ENCODE results near the gene AFF3.
A peak's percentile ranks its signal among the peaks of the same experiment; 100 is the strongest.
"Not testable (repeated sequence)": the region's sequence is repeated elsewhere in the genome, so short reads cannot be mapped to it uniquely, and the experiment has no call there.

Gene AFF3

GRCh38 chr2:100176925-100177324 is 34.5 kb upstream of the AFF3 start:
- Mint-ChIP-seq H3K9me3 (no peaks in the 10 kb centered on the region), H3K27ac (no peak overlapping the region), H3K36me3 (ENCODE audit: low read depth) (no peaks in the 10 kb centered on the region), H3K27me3 (ENCODE audit: low read depth) (peaks cover 3% of the 10 kb centered on the region), H3K4me3 (no peak overlapping the region), H3K4me1 (ENCODE audit: low read depth) (no peaks in the 10 kb centered on the region)
- no peak for DNase-seq (ENCODE audit: low spot score)

GRCh38 chr2:100174026-100174431 is 31.6 kb upstream of the AFF3 start:
- no peak for DNase-seq (ENCODE audit: low spot score)
- no peak overlapping the region for H3K4me3 Mint-ChIP-seq
- H3K4me1 Mint-ChIP-seq (ENCODE audit: low read depth): no peaks in the 10 kb centered on the region
- H3K9me3 Mint-ChIP-seq: no peaks in the 10 kb centered on the region
- no peaks in the 10 kb centered on the region for H3K36me3 Mint-ChIP-seq (ENCODE audit: low read depth)
- H3K27ac Mint-ChIP-seq: no peak overlapping the region
- peaks cover 3% of the 10 kb centered on the region for H3K27me3 Mint-ChIP-seq (ENCODE audit: low read depth)

- no peak overlapping the region for H3K4me3 Mint-ChIP-seq
- no peaks in the 10 kb centered on the region for H3K4me1 Mint-ChIP-seq (ENCODE audit: low read depth)
- peaks cover 8% of the 10 kb centered on the region for H3K9me3 Mint-ChIP-seq
- H3K27ac Mint-ChIP-seq: no peak overlapping the region
- no peaks in the 10 kb centered on the region for H3K36me3 Mint-ChIP-seq (ENCODE audit: low read depth)
- no peak for DNase-seq (ENCODE audit: low spot score)
- H3K27me3 Mint-ChIP-seq (ENCODE audit: low read depth): peaks cover 7% of the 10 kb centered on the region
Measured at GRCh38 chr2:100166701-100167100, 24.3 kb upstream of the AFF3 start.

- no peak for DNase-seq (ENCODE audit: low spot score)
- Mint-ChIP-seq H3K4me3 (no peak overlapping the region), H3K36me3 (ENCODE audit: low read depth) (no peaks in the 10 kb centered on the region), H3K9me3 (peaks cover 8% of the 10 kb centered on the region), H3K27me3 (ENCODE audit: low read depth) (peaks cover 6% of the 10 kb centered on the region), H3K27ac (no peak overlapping the region), H3K4me1 (ENCODE audit: low read depth) (no peaks in the 10 kb centered on the region)
Measured at GRCh38 chr2:100163605-100164004, 21.2 kb upstream of the AFF3 start.

- peaks cover 8% of the 10 kb centered on the region for H3K9me3 Mint-ChIP-seq
- H3K27ac Mint-ChIP-seq: no peak overlapping the region
- peaks cover 3% of the 10 kb centered on the region for H3K27me3 Mint-ChIP-seq (ENCODE audit: low read depth)
- H3K4me3 Mint-ChIP-seq: no peak overlapping the region
- H3K4me1 Mint-ChIP-seq (ENCODE audit: low read depth): no peaks in the 10 kb centered on the region
- no peak for DNase-seq (ENCODE audit: low spot score)
- H3K36me3 Mint-ChIP-seq (ENCODE audit: low read depth): no peaks in the 10 kb centered on the region
Measured at GRCh38 chr2:100161945-100162620, 19.7 kb upstream of the AFF3 start.

- Mint-ChIP-seq H3K4me3 (no peak overlapping the region), H3K27ac (no peak overlapping the region), H3K9me3 (peaks cover 8% of the 10 kb centered on the region), H3K27me3 (ENCODE audit: low read depth) (peaks cover 6% of the 10 kb centered on the region), H3K4me1 (ENCODE audit: low read depth) (no peaks in the 10 kb centered on the region), H3K36me3 (ENCODE audit: low read depth) (no peaks in the 10 kb centered on the region)
- DNase-seq (ENCODE audit: low spot score): no peak
Measured at GRCh38 chr2:100160396-100160795, 18.0 kb upstream of the AFF3 start.

- not testable (repeated sequence) for DNase-seq (ENCODE audit: low spot score); H3K27ac Mint-ChIP-seq; H3K36me3 Mint-ChIP-seq (ENCODE audit: low read depth); H3K4me3 Mint-ChIP-seq; H3K4me1 Mint-ChIP-seq (ENCODE audit: low read depth)
- H3K27me3 Mint-ChIP-seq (ENCODE audit: low read depth): peaks cover 15% of the 10 kb centered on the region
- peaks cover 13% of the 10 kb centered on the region for H3K9me3 Mint-ChIP-seq
Measured at GRCh38 chr2:100151832-100152231, 9.4 kb upstream of the AFF3 start.

GRCh38 chr2:100151310-100151709 is 8.9 kb upstream of the AFF3 start:
- Mint-ChIP-seq H3K4me3 (no peak overlapping the region), H3K27me3 (ENCODE audit: low read depth) (peaks cover 14% of the 10 kb centered on the region), H3K9me3 (peaks cover 13% of the 10 kb centered on the region), H3K27ac (no peak overlapping the region), H3K36me3 (ENCODE audit: low read depth) (no peaks in the 10 kb centered on the region), H3K4me1 (ENCODE audit: low read depth) (no peaks in the 10 kb centered on the region)
- no peak for DNase-seq (ENCODE audit: low spot score)

- no peak overlapping the region for H3K27ac Mint-ChIP-seq
- no peaks in the 10 kb centered on the region for H3K36me3 Mint-ChIP-seq (ENCODE audit: low read depth)
- H3K4me3 Mint-ChIP-seq: no peak overlapping the region
- H3K4me1 Mint-ChIP-seq (ENCODE audit: low read depth): peaks cover 5% of the 10 kb centered on the region
- peaks cover 6% of the 10 kb centered on the region for H3K9me3 Mint-ChIP-seq
- DNase-seq (ENCODE audit: low spot score): no peak
- peaks cover 10% of the 10 kb centered on the region for H3K27me3 Mint-ChIP-seq (ENCODE audit: low read depth)
Measured at GRCh38 chr2:100148883-100149282, 6.5 kb upstream of the AFF3 start.

- peaks cover 16% of the 10 kb centered on the region for H3K27me3 Mint-ChIP-seq (ENCODE audit: low read depth)
- no peak for DNase-seq (ENCODE audit: low spot score)
- no peak overlapping the region for H3K27ac Mint-ChIP-seq
- H3K36me3 Mint-ChIP-seq (ENCODE audit: low read depth): no peaks in the 10 kb centered on the region
- no peaks in the 10 kb centered on the region for H3K9me3 Mint-ChIP-seq
- no peak overlapping the region for H3K4me3 Mint-ChIP-seq
- peaks cover 23% of the 10 kb centered on the region for H3K4me1 Mint-ChIP-seq (ENCODE audit: low read depth)
Measured at GRCh38 chr2:100146657-100146960, 4.2 kb upstream of the AFF3 start.

- H3K36me3 Mint-ChIP-seq (ENCODE audit: low read depth): no peaks in the 10 kb centered on the region
- H3K4me1 Mint-ChIP-seq (ENCODE audit: low read depth): peaks cover 25% of the 10 kb centered on the region
- H3K27me3 Mint-ChIP-seq (ENCODE audit: low read depth): peaks cover 16% of the 10 kb centered on the region
- H3K9me3 Mint-ChIP-seq: no peaks in the 10 kb centered on the region
- DNase-seq (ENCODE audit: low spot score): no peak
- no peak overlapping the region for H3K4me3 Mint-ChIP-seq
- no peak overlapping the region for H3K27ac Mint-ChIP-seq
Measured at GRCh38 chr2:100145893-100146656, 3.7 kb upstream of the AFF3 start.

GRCh38 chr2:100143286-100143685 is 896 bp upstream of the AFF3 start:
- Mint-ChIP-seq H3K27me3 (ENCODE audit: low read depth) (peaks cover 21% of the 10 kb centered on the region), H3K27ac (no peak overlapping the region), H3K9me3 (no peaks in the 10 kb centered on the region), H3K36me3 (ENCODE audit: low read depth) (no peaks in the 10 kb centered on the region), H3K4me3 (peak overlapping the region; percentile 1), H3K4me1 (ENCODE audit: low read depth) (peaks cover 37% of the 10 kb centered on the region)
- no peak for DNase-seq (ENCODE audit: low spot score)

- Mint-ChIP-seq H3K4me3 (peak overlapping the region; percentile 83), H3K27me3 (ENCODE audit: low read depth) (peaks cover 23% of the 10 kb centered on the region), H3K9me3 (no peaks in the 10 kb centered on the region), H3K27ac (peak overlapping the region; percentile 83), H3K4me1 (ENCODE audit: low read depth) (peaks cover 48% of the 10 kb centered on the region), H3K36me3 (ENCODE audit: low read depth) (no peaks in the 10 kb centered on the region)
- DNase-seq (ENCODE audit: low spot score): no peak
Measured at GRCh38 chr2:100141906-100142305, 484 bp downstream of the AFF3 start.

GRCh38 chr2:100140582-100140981 is 1.8 kb downstream of the AFF3 start:
- Mint-ChIP-seq H3K27ac (no peak overlapping the region), H3K36me3 (ENCODE audit: low read depth) (no peaks in the 10 kb centered on the region), H3K9me3 (no peaks in the 10 kb centered on the region), H3K4me1 (ENCODE audit: low read depth) (peaks cover 48% of the 10 kb centered on the region), H3K27me3 (ENCODE audit: low read depth) (peaks cover 23% of the 10 kb centered on the region), H3K4me3 (peak overlapping the region; percentile 8)
- no peak for DNase-seq (ENCODE audit: low spot score)
